Suprapubic skin (tissue), 4 donors: ENCODE data around the gene PDLIM3. TPM values are rescaled to one million over a fixed set of nuclear protein-coding genes. Genes with fewer than 3 reads are reported as not detected.
"Not testable (repeated sequence)": the region's sequence is repeated elsewhere in the genome, so short reads cannot be mapped to it uniquely, and the experiment has no call there.

Experiments
- DNase-seq, 2 donors: peaks; one replicate each; pipeline ENCODE4 v3.0.0-alpha.2; 2019; ENCODE audit warnings: low spot score in 2 of 2
- H3K27ac ChIP-seq: fragments of 200-600 bp; sonication (generic); one replicate; pipeline ENCODE4 v1.5.1; 2019
- H3K27me3 ChIP-seq: fragments of 200-600 bp; sonication (generic); one replicate; pipeline ENCODE4 v1.5.1; 2019
- H3K36me3 ChIP-seq: fragments of 200-600 bp; sonication (generic); one replicate; pipeline ENCODE4 v1.5.1; 2019
- H3K4me1 ChIP-seq: fragments of 200-600 bp; sonication (generic); one replicate; pipeline ENCODE4 v1.5.1; 2019
- H3K4me3 ChIP-seq: fragments of 200-600 bp; sonication (generic); one replicate; pipeline ENCODE4 v1.5.1; 2019; ENCODE audit warnings: mild to moderate bottlenecking
- H3K9me3 ChIP-seq: fragments of 200-600 bp; sonication (generic); one replicate; pipeline ENCODE4 v1.5.1; 2019
- EP300 ChIP-seq: sonication (generic); formaldehyde crosslinking; IDR thresholded peaks from one replicate; pipeline ENCODE4 v1.6.1; 2017; ENCODE audit warnings: antibody characterized with exemption
- POLR2A ChIP-seq, 2 donors: fragments of 450-650 bp; IDR thresholded peaks; one replicate each; pipeline ENCODE4 v1.6.1; 2017; ENCODE audit warnings: antibody characterized with exemption in 2 of 2, mild to moderate bottlenecking in 2 of 2, moderate library complexity in 2 of 2
- POLR2AphosphoS5 ChIP-seq, 3 donors: sonication (generic); formaldehyde crosslinking; IDR thresholded peaks; one replicate each; pipeline ENCODE4 v1.6.1; 2017; ENCODE audit warnings: antibody characterized with exemption in 3 of 3
- WGBS: methylation state at CpG from one replicate; pipeline ENCODE4 v1.1.5; 2018; 5-methylcytosine and 5-hydroxymethylcytosine counted together
- total RNA-seq, 4 donors: library from RNA; depleted of rRNA; stranded (reverse); fragments of >200 nt; gene quantifications; one replicate each; pipeline ENCODE4 v1.1.0, GENCODE V29; 2016
- TF ChIP-seq, protein P1 (sequence below), 2 donors: fragments of 200-600 bp in 1 of 2; fragments of 450-650 bp in 1 of 2; sonication (generic) in 1 of 2; IDR thresholded peaks; one replicate each; pipeline ENCODE4 v1.5.1; 2016 to 2019; ENCODE audit warnings: antibody characterized with exemption in 2 of 2, mild to moderate bottlenecking in 1 of 2, moderate library complexity in 1 of 2

Gene PDLIM3
- total RNA-seq, 4 donors from 2014 or later = 13.9 to 31.4 (median 23.1) TPM

DNA sequence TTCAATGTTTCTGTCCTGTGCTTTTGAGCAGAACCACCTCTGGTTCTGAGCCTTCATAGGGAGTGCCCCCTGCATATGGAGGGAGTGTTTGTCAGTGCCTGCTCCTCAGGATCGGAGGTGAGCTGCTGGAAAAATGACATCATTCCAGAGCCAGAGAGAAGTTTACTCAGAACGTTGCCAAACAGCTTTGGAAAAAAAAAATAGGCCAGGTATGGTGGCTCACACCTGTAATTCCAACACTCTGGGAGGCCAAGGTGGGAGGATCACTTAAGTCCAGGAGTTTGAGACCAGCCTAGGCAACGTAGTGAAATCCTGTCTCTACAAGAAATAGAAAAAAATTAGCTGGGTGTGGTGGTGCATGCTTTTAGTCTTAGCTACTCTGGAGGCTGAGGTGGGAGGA lies 27.2 kb upstream of the PDLIM3 start:
- Histone ChIP-seq H3K4me3 (no peak overlapping the region), H3K36me3 (no peaks in the 10 kb centered on the region), H3K27me3 (no peaks in the 10 kb centered on the region), H3K27ac (no peak overlapping the region), H3K9me3 (no peaks in the 10 kb centered on the region), H3K4me1 (peaks cover 14% of the 10 kb centered on the region)
- TF ChIP-seq POLR2AphosphoS5 (IDR thresholded peaks at IDR 0.05) (no peak), EP300 (no peak), POLR2A (IDR thresholded peaks at IDR 0.05) (no peak)
- TF ChIP-seq, protein P1, sequence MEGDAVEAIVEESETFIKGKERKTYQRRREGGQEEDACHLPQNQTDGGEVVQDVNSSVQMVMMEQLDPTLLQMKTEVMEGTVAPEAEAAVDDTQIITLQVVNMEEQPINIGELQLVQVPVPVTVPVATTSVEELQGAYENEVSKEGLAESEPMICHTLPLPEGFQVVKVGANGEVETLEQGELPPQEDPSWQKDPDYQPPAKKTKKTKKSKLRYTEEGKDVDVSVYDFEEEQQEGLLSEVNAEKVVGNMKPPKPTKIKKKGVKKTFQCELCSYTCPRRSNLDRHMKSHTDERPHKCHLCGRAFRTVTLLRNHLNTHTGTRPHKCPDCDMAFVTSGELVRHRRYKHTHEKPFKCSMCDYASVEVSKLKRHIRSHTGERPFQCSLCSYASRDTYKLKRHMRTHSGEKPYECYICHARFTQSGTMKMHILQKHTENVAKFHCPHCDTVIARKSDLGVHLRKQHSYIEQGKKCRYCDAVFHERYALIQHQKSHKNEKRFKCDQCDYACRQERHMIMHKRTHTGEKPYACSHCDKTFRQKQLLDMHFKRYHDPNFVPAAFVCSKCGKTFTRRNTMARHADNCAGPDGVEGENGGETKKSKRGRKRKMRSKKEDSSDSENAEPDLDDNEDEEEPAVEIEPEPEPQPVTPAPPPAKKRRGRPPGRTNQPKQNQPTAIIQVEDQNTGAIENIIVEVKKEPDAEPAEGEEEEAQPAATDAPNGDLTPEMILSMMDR (IDR thresholded peaks at IDR 0.05) = no peak
- DNase-seq = no peak
- 66% methylated on average over 3 of the region's 3 CpGs for WGBS

DNA sequence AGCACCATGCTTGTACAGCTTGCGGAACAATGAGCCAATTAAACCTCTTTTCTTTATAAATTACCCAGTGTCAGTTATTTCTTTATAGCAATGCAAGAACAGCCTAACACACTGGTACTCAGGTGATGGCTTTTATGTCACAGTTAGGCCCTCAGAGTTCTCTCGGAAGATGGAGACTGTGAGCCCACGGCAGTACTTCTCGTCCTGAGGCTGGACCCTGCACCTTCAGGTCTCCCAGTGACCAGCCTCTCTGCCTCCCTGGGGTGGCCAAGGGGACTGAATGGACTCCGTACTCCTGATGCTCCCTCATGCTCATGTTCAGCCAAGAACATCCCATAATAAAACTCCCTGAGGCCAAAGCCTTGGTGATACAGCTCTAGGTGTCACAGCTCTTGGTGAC lies 25.0 kb upstream of the PDLIM3 start:
- no peaks in the 10 kb centered on the region for H3K9me3 ChIP-seq
- no peak overlapping the region for H3K4me3 ChIP-seq
- H3K4me1 ChIP-seq = no peaks in the 10 kb centered on the region
- DNase-seq = no peak
- H3K27ac ChIP-seq = no peak overlapping the region
- H3K36me3 ChIP-seq = no peaks in the 10 kb centered on the region
- WGBS = 99% methylated on average over 4 of the region's 5 CpGs
- TF ChIP-seq EP300 (no peak), POLR2A (IDR thresholded peaks at IDR 0.05) (no peak), POLR2AphosphoS5 (IDR thresholded peaks at IDR 0.05) (no peak)
- TF ChIP-seq, protein P1 (IDR thresholded peaks at IDR 0.05) = no peak
- H3K27me3 ChIP-seq = no peaks in the 10 kb centered on the region

DNA sequence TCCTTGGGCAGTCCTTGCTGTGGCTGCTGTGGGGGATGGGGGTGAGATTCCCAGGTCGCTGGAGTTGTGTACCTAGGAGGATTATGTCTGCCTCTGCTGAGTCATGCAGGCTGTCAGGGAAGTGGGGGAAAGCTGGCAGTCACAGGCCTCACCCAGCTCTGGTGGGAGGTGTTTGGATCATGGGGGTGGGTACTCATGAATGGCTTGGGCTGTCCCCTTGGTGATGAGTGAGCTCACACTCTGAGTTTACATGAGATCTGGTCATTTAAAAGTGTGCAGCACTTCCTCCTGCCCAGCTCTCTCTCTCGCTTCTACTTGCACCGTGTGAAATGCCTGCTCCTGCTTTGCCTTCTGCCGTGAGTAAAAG lies 24.6 kb upstream of the PDLIM3 start:
- Histone ChIP-seq H3K9me3 (no peaks in the 10 kb centered on the region), H3K27ac (no peak overlapping the region)
- WGBS = 80% methylated on average over 3 of the region's 4 CpGs

DNA sequence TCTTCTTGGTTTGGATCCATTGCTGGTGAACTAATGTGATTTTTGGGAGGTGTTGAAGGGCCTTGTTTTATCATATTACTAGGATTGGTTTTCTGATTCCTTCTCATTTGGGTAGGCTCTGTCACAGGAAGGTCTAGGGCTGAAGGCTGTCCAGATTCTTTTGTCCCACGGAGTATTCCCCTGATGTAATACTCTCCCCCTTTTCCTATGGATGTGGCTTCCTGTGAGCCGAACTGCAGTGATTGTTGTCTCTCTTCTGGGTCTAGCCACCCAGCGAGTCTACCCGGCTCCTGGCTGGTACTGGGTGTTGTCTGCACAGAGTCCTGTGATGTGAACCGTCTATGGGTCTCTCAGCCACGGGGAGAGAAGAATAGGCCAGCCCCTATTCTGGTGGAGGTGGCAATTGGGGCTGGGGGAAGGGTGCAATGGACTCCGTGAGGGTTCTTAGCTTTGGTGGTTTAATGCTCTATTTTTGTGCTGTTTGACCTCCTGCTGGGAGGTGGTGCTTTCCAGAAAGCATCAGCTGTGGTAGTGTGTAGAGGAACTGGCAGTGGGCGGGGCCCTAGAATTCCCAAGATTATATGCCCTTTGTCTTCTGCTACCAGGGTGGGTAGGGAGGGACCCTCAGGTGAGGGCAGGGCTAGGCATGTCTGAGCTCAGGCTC lies 24.1 kb upstream of the PDLIM3 start:
- not testable (repeated sequence) for H3K4me3 ChIP-seq, H3K27ac ChIP-seq, H3K27me3 ChIP-seq, DNase-seq, H3K4me1 ChIP-seq, H3K36me3 ChIP-seq, H3K9me3 ChIP-seq
- 83% methylated on average over 6 of the region's 8 CpGs for WGBS

More for the DNA sequence above, 24.6 kb upstream of the PDLIM3 start:
- DNase-seq = no peak
- Histone ChIP-seq H3K36me3 (no peaks in the 10 kb centered on the region), H3K4me3 (no peak overlapping the region), H3K27me3 (no peaks in the 10 kb centered on the region), H3K4me1 (no peaks in the 10 kb centered on the region)
- TF ChIP-seq, protein P1 (IDR thresholded peaks at IDR 0.05) = no peak
- TF ChIP-seq POLR2A (IDR thresholded peaks at IDR 0.05) (no peak), EP300 (no peak), POLR2AphosphoS5 (IDR thresholded peaks at IDR 0.05) (no peak)

DNA sequence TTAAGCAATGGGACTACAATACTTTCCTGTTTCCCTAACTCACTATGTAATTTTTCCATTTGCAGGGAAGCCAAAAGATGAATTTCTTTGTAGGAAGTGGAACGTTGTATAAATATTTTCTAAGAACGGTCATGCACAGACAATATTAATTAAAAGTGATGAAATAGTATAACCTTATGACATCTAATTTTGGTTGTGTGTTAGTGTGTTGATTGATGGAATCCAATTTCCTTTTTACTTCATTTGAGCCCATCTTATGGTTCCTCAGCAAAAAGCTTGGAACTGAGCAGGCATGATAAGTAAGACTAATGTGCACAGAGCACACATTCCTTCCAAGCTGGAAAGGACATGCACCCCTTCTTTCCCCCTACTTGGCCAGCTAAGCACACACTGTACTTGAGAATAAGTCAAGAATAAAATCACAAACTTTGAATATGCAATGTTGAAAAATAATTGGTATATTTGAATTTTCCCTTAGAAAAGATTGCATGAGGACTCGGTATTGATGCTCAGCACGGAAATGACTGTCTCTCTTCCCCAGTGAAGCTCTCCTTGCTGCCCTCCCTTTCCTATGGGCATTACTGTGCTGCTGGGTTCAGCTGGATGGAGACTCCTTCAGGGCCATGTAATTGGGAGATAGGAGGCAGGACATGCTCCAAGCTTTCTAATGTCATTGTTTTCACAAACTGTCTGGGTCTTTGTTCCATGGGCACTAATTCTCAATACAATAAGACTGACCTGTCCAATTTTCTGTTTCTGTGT lies 19.2 kb upstream of the PDLIM3 start:
- Histone ChIP-seq H3K27me3 (no peaks in the 10 kb centered on the region), H3K36me3 (no peaks in the 10 kb centered on the region), H3K27ac (no peak overlapping the region), H3K4me1 (no peaks in the 10 kb centered on the region), H3K4me3 (no peak overlapping the region), H3K9me3 (no peaks in the 10 kb centered on the region)
- DNase-seq = no peak
- 50% methylated on average over 4 of the region's 4 CpGs for WGBS
- TF ChIP-seq EP300 = no peak

DNA sequence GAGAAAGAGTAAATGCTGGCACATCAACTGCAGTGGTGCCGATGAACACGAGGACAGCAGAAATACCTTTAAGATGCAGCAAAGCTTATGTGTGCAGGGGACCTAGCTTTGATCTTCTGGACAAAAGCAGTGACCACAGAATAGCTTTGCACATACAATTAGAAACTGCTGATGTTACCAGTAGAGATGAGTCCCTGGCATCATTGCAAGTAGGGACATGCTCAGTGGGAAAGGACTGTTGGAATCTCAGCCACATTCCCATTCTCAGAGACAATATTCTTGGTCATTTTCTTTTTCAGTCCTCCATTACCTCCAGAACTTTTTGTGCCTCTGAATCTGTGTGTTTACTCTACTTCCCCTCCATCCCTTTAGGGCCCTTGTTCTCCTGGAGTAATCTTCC lies 16.9 kb upstream of the PDLIM3 start:
- Histone ChIP-seq H3K4me1 (no peaks in the 10 kb centered on the region), H3K36me3 (no peaks in the 10 kb centered on the region), H3K9me3 (no peaks in the 10 kb centered on the region), H3K27ac (no peak overlapping the region), H3K27me3 (no peaks in the 10 kb centered on the region), H3K4me3 (no peak overlapping the region)
- TF ChIP-seq EP300 = no peak
- no peak for TF ChIP-seq POLR2AphosphoS5 (IDR thresholded peaks at IDR 0.05)
- TF ChIP-seq, protein P1 (IDR thresholded peaks at IDR 0.05) = no peak
- no peak for TF ChIP-seq POLR2A (IDR thresholded peaks at IDR 0.05)
- 81% methylated on average over 2 of the region's 2 CpGs for WGBS
- no peak for DNase-seq
